ENCODE results near the gene R3HDM1.
"Not testable (repeated sequence)": the region's sequence is repeated elsewhere in the genome, so short reads cannot be mapped to it uniquely, and the experiment has no call there.

R3HDM1 gene

DNA sequence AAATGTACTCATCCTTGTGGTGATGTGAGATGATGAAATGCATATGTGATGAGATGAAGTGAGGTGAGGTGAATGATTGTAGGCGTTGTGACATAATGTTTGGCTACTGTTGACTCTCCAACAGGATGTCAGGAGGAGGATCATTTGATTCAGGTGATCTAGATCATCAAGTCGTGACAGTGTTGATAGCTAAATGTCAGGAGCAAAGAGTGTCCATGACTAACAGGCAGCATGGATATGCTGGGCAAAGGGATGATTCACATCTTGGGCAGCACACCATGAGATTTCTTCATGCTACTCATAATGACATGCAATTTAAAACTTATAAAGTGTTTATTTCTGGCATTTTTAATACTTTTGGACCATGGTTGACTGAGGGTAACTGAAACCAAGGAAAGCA is 170.2 kb downstream of the R3HDM1 start:
- H3K27ac Mint-ChIP-seq: no peak overlapping the region

DNA sequence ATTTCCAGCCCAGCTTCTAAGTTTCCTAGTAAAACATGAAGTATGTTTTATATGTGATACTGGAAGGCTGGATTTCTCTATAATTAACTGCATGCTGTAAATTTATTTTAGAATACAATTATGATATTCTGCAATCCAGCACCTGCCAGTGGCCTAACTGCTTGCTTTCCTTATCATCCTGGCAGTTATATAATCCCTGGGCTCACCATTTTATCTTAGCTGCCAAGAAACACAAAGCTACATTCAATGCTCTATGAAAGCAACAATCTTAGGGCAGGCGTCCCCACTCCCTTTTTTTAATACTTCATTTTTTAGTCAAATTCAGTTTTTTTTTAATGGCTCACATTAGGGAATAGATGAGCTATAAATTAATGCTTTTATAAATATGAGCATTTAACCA is 172.0 kb downstream of the R3HDM1 start:
- no peaks in the 10 kb centered on the region for H3K9me3 Mint-ChIP-seq
- no peaks in the 10 kb centered on the region for H3K27me3 Mint-ChIP-seq
- no peak overlapping the region for H3K27ac Mint-ChIP-seq
- H3K4me1 Mint-ChIP-seq: no peaks in the 10 kb centered on the region
- ATAC-seq: no peak
- H3K4me3 Mint-ChIP-seq: no peak overlapping the region
- H3K36me3 Mint-ChIP-seq: no peaks in the 10 kb centered on the region

More for the DNA sequence above, 170.2 kb downstream of the R3HDM1 start:
- Mint-ChIP-seq H3K27me3 (no peaks in the 10 kb centered on the region), H3K4me1 (no peaks in the 10 kb centered on the region), H3K9me3 (no peaks in the 10 kb centered on the region), H3K36me3 (peaks cover 4% of the 10 kb centered on the region), H3K4me3 (no peak overlapping the region)
- no peak for ATAC-seq

DNA sequence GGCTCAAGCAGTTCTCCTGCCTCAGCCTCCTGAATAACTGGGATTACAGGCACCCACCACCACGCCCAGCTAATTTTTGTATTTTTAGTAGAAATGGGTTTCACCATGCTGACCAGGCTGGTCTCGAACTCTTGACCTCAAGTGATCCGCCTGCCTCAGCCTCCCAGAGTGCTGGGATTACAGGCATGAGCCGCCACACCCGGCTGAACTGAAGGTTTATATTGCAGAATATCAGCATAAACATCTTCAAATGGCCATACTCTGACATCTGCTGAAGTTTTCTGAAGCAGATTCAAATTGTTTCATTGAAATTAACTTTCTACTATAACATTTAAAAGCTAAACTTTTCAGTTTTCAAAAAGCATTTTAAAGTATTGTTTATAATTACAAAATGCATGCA is 172.8 kb downstream of the R3HDM1 start:
- not testable (repeated sequence) for ATAC-seq, H3K9me3 Mint-ChIP-seq, H3K4me3 Mint-ChIP-seq, H3K4me1 Mint-ChIP-seq, H3K27ac Mint-ChIP-seq, H3K36me3 Mint-ChIP-seq, H3K27me3 Mint-ChIP-seq

GRCh38 chr2:135708159-135708558 is 176.9 kb downstream of the R3HDM1 start:
- no peak overlapping the region for H3K27ac Mint-ChIP-seq
- no peaks in the 10 kb centered on the region for H3K9me3 Mint-ChIP-seq
- no peak for ATAC-seq
- no peaks in the 10 kb centered on the region for H3K4me1 Mint-ChIP-seq
- H3K27me3 Mint-ChIP-seq: no peaks in the 10 kb centered on the region
- H3K4me3 Mint-ChIP-seq: no peak overlapping the region
- H3K36me3 Mint-ChIP-seq: peaks cover 15% of the 10 kb centered on the region

DNA sequence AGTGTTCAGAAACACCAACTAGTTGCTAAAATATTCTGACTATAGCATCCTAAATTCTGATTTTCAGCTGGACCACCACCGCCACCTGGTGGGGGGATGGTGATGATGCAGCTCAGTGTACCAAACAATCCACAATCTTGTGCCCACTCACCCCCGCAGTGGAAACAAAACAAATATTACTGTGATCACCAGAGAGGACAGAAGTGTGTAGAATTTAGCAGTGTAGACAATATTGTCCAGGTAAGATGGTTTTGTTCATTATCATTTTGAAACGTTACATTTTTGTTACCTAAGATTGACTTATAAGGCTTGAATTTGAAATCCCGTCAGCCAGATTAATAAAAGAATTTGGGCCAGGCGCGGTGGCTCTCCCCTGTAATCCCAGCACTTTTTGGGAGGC is 178.7 kb downstream of the R3HDM1 start:
- no peaks in the 10 kb centered on the region for H3K4me1 Mint-ChIP-seq
- no peak overlapping the region for H3K4me3 Mint-ChIP-seq
- peaks cover 25% of the 10 kb centered on the region for H3K36me3 Mint-ChIP-seq
- no peaks in the 10 kb centered on the region for H3K27me3 Mint-ChIP-seq
- H3K9me3 Mint-ChIP-seq: no peaks in the 10 kb centered on the region
- no peak for ATAC-seq
- no peak overlapping the region for H3K27ac Mint-ChIP-seq

DNA sequence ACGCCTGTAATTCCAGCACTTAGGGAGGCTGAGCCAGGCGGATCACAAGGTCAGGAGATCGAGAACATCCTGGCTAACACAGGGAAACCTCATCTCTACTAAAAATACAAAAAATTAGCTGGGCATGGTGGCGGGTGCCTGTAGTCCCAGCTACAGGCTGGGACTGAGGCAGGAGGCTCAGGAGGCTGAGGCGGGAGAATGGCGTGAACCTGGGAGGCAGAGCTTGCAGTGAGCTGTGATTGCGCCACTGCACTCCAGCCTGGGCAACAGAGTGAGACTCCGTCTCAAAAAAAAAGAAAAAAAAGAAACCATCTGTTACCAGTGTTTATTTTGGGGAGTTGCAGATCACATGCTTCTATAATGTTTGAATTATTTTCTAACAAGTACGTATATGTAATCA is 183.8 kb downstream of the R3HDM1 start:
- peaks cover 46% of the 10 kb centered on the region for H3K36me3 Mint-ChIP-seq
- H3K4me1 Mint-ChIP-seq, ATAC-seq, H3K27me3 Mint-ChIP-seq, H3K9me3 Mint-ChIP-seq, H3K27ac Mint-ChIP-seq, H3K4me3 Mint-ChIP-seq: not testable (repeated sequence)

- Mint-ChIP-seq H3K4me1 (no peaks in the 10 kb centered on the region), H3K36me3 (peaks cover 18% of the 10 kb centered on the region), H3K4me3 (no peak overlapping the region), H3K27ac (no peak overlapping the region), H3K9me3 (no peaks in the 10 kb centered on the region), H3K27me3 (no peaks in the 10 kb centered on the region)
- no peak for ATAC-seq
These were observed 196.9 kb downstream of the R3HDM1 start for GRCh38 chr2:135728064-135728743.

- Mint-ChIP-seq H3K4me1 (no peaks in the 10 kb centered on the region), H3K36me3 (no peaks in the 10 kb centered on the region), H3K27me3 (no peaks in the 10 kb centered on the region), H3K9me3 (no peaks in the 10 kb centered on the region), H3K27ac (no peak overlapping the region), H3K4me3 (no peak overlapping the region)
- no peak for ATAC-seq
These were observed 201.3 kb downstream of the R3HDM1 start for GRCh38 chr2:135732561-135732960.

DNA sequence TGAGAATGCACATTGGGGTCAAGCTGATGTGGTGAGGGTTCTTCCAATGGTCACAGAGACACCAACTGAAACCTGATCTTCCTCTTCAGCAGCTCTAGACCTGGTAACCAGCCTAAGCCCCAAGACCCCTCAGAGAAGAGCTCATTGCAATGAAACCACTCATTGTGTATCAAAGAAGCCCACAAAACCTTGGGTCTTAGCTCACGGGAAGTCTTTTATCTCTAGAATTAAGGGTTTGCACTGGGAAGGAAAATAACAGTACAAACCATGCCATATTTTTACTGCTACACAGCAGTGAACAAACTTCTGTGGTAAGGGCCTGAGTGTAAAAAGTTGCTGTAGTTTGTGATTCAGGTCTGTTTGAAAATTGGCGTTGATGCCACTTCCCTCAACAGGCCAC is 201.8 kb downstream of the R3HDM1 start:
- Mint-ChIP-seq H3K9me3 (no peaks in the 10 kb centered on the region), H3K36me3 (no peaks in the 10 kb centered on the region), H3K27ac (no peak overlapping the region), H3K4me1 (no peaks in the 10 kb centered on the region), H3K4me3 (no peak overlapping the region), H3K27me3 (no peaks in the 10 kb centered on the region)
- ATAC-seq: no peak

GRCh38 chr2:135736546-135736945 is 205.3 kb downstream of the R3HDM1 start:
- Mint-ChIP-seq H3K27ac (no peak overlapping the region), H3K27me3 (no peaks in the 10 kb centered on the region), H3K4me1 (no peaks in the 10 kb centered on the region), H3K36me3 (no peaks in the 10 kb centered on the region), H3K9me3 (no peaks in the 10 kb centered on the region), H3K4me3 (no peak overlapping the region)
- ATAC-seq: no peak

DNA sequence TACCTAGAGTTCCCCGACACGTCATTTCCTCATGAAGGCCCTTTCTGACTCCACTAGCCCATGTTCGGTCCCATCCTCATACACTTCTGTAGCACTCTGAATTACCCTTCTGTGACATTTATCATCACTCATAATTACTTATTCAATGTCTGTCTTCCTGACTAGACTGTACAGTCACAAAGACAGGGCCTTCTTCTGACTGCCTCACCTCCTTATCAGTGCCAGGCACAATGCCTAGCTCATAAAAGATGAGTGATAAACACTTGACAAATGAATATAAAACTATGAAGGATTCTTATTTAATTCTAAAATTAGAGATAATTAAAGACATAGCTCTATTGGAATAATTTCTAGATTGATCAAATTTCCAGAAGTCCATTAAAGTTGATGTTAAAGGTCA is 208.9 kb downstream of the R3HDM1 start:
- H3K4me1 Mint-ChIP-seq: peaks cover 17% of the 10 kb centered on the region
- no peaks in the 10 kb centered on the region for H3K9me3 Mint-ChIP-seq
- ATAC-seq: no peak
- H3K36me3 Mint-ChIP-seq: peaks cover 5% of the 10 kb centered on the region
- no peaks in the 10 kb centered on the region for H3K27me3 Mint-ChIP-seq
- H3K4me3 Mint-ChIP-seq: no peak overlapping the region
- H3K27ac Mint-ChIP-seq: no peak overlapping the region

DNA sequence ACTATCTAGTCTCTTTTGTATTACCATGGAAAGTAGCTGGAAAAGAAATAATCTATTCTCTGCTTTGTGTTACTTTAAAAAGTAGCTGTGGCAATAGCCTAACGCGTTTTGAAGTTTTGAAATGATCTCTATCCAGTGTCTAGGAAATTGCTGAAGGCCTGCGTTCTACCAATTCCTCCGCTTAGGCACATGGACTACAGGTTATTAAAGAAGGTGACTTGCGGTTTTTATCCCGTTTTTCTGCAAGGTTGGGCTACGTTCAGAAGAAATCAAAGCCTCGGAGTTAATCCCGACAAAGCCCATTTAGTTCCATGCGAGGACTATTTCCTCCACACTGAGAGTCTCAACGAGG is 209.7 kb downstream of the R3HDM1 start:
- H3K4me1 Mint-ChIP-seq: peaks cover 19% of the 10 kb centered on the region
- H3K36me3 Mint-ChIP-seq: peaks cover 7% of the 10 kb centered on the region
- H3K27ac Mint-ChIP-seq: peak overlapping the region; percentile 94
- no peak overlapping the region for H3K4me3 Mint-ChIP-seq
- H3K9me3 Mint-ChIP-seq: no peaks in the 10 kb centered on the region
- H3K27me3 Mint-ChIP-seq: no peaks in the 10 kb centered on the region
- ATAC-seq: no peak

DNA sequence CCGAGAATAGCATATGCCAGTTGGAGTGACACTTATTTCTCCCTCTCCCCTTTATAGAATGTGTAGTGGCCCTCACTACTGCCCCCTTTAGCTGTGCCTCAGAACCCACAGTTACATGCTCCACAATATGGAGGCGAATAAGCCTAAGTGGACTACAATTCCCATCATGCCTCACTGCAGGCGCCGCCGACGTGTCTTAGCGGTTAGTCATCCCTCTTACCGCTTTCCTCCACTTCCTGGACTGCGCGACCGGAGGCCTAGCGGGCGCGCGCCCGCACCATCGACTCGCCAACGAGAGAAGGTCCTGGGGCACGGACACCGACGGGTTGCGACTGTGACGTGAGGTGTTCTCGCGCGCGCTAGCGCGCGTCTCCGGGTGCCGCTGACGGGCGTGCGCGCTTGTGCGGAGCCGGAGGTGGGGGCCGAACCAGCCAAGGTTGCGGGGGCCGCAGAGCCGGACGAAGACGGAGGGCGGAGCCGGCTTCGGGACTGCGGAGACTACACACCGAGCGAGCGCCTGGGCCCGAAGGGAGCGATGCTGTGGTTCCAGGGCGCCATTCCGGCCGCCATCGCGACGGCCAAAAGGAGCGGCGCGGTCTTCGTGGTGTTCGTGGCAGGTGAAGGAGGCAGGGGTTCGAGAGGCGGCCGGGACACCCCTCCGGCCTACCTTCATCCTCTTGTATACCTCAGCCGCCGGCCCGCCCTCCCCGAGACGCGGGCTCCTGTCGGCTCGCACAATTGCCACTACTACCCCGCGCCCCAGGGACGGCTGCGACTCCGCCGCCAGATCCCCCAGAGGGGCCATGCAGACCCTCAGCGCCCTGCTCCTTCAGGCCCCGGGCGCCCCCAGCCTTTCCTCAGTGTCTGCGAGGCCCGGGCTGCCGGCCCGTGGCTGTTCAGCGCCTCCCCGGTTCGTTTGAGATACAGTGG is 210.4 kb downstream of the R3HDM1 start, which contains the start of gene UBXN4:
UBXN4 (plus strand) TSS at position 461 of the 930 bp plus-strand sequence; CDS start at position 536, 75 bp downstream.
- peaks cover 26% of the 10 kb centered on the region for H3K4me1 Mint-ChIP-seq
- peak within 1 kb of the TSS; percentile 94 for H3K27ac Mint-ChIP-seq
- no peaks in the 10 kb centered on the region for H3K27me3 Mint-ChIP-seq
- H3K36me3 Mint-ChIP-seq: peaks cover 13% of the 10 kb centered on the region
- peak within 1 kb of the TSS; percentile 95 for H3K4me3 Mint-ChIP-seq
- no peaks in the 10 kb centered on the region for H3K9me3 Mint-ChIP-seq
- peak; percentile 98 for ATAC-seq

DNA sequence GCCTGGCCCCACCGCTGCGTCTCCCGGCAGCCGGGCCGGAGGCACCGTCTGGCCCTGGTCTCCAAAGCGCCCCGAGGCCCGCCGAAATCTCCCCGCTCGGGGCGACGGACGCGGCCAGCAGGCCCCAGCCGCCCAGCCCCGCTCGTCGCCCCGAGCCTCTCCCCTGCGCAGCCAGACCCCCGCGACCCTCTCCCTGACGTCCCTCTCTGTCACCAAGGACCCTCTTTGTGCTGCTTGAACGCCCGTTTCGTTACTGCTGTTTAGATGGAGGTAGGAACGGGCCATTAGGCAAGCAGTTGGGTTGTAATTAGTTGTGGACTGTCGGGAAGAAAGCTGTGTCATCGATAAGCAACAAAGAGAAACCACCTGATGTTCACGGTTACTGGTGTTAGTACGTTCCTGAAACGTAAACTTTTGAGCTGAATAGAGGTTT is 211.1 kb downstream of the R3HDM1 start:
- H3K4me1 Mint-ChIP-seq: peaks cover 30% of the 10 kb centered on the region

GRCh38 chr2:135743860-135744259 is 212.6 kb downstream of the R3HDM1 start:
- Mint-ChIP-seq H3K4me3 (peak overlapping the region; percentile 20), H3K27me3 (no peaks in the 10 kb centered on the region), H3K4me1 (peaks cover 30% of the 10 kb centered on the region), H3K9me3 (no peaks in the 10 kb centered on the region), H3K27ac (no peak overlapping the region), H3K36me3 (peaks cover 26% of the 10 kb centered on the region)
- ATAC-seq: no peak

More for the DNA sequence above, 211.1 kb downstream of the R3HDM1 start:
- Mint-ChIP-seq H3K27me3 (no peaks in the 10 kb centered on the region), H3K9me3 (no peaks in the 10 kb centered on the region), H3K36me3 (peaks cover 16% of the 10 kb centered on the region), H3K4me3 (peak overlapping the region; percentile 95), H3K27ac (peak overlapping the region; percentile 94)
- ATAC-seq: peak; percentile 50

Data from stimulated activated memory B cell treated with anti-CD40 and anti-IgM and Interleukin-4, amounts not matched to agents 10 μg/mL and 1 μg/mL and 100 μg/mL, for 72 hours (primary cell).